ENCODE data around the gene KIAA0825. TPM values are rescaled to one million over a fixed set of nuclear protein-coding genes. Genes with fewer than 3 reads are reported as not detected.

KIAA0825 gene
- polyA plus RNA-seq, 1 of the 3 experiments (the other 2 are of a cell fraction): 0.61 TPM

- H3K79me2 ChIP-seq (ENCODE audit: insufficient read depth): no peaks in the 10 kb centered on the region
- no peak for DNase-seq
- no peaks in the 10 kb centered on the region for H3K9me2 ChIP-seq
- POLR2A ChIA-PET: no interaction called here
- CTCF ChIA-PET: interaction anchor here (0.8 kb wide), 1 partner anchor 14 kb away, joined by 3 read pairs; no protein-coding TSS in a partner anchor
- H3K36me3 ChIP-seq (replicated peaks in 1 of 2; ENCODE audit: control insufficient read depth in 1 of 2, insufficient read depth in 2 of 2, low read length in 1 of 2): no peaks in the 10 kb centered on the region
- TF ChIP-seq CHD2 (IDR thresholded peaks at IDR 0.05; ENCODE audit: low read length, partially characterized antibody) (no peak), RFX5 (IDR thresholded peaks at IDR 0.05; ENCODE audit: low read length) (no peak), TCF12 (IDR thresholded peaks at IDR 0.05) (no peak), SMC3 (IDR thresholded peaks at IDR 0.05; ENCODE audit: low read depth, low read length) (no peak), FOSL2 (IDR thresholded peaks at IDR 0.05; ENCODE audit: borderline replicate concordance, low read depth) (no peak), RCOR1 (IDR thresholded peaks at IDR 0.05; ENCODE audit: low read length) (no peak), TAF1 (IDR thresholded peaks at IDR 0.05; ENCODE audit: borderline replicate concordance, low read depth, low read length) (no peak), YY1 (IDR thresholded peaks at IDR 0.05; ENCODE audit: low read depth) (no peak)
- TF ChIP-seq, protein P1, sequence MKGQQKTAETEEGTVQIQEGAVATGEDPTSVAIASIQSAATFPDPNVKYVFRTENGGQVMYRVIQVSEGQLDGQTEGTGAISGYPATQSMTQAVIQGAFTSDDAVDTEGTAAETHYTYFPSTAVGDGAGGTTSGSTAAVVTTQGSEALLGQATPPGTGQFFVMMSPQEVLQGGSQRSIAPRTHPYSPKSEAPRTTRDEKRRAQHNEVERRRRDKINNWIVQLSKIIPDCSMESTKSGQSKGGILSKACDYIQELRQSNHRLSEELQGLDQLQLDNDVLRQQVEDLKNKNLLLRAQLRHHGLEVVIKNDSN (IDR thresholded peaks at IDR 0.05; ENCODE audit: borderline replicate concordance, low read depth): no peak
- no peak overlapping the region for H3K9ac ChIP-seq
- no peak overlapping the region for H3K4me2 ChIP-seq
- 92% methylated on average over 2 of the region's 2 CpGs for WGBS (ENCODE audit: low lambda C conversion rate)
- no peak overlapping the region for H2AFZ ChIP-seq (ENCODE audit: low read depth)
- no peak overlapping the region for H3K27ac ChIP-seq (ENCODE audit: low read depth in 2 of 2, low read length in 1 of 2)
- H4K20me1 ChIP-seq (ENCODE audit: insufficient read depth): no peaks in the 10 kb centered on the region
- no peak overlapping the region for H3K4me3 ChIP-seq (ENCODE audit: low read depth in 2 of 2, low read length in 1 of 2)
- H3F3A ChIP-seq (replicated peaks; ENCODE audit: insufficient read depth): no peaks in the 10 kb centered on the region
- H3K4me1 ChIP-seq (ENCODE audit: control insufficient read depth in 1 of 2, insufficient read depth in 2 of 2, low read depth in 1 of 2, low read length in 1 of 2): no peaks in the 10 kb centered on the region; a peak in 1 of 4 replicates
- H3K27me3 ChIP-seq (ENCODE audit: insufficient read depth): no peaks in the 10 kb centered on the region
- no peaks in the 10 kb centered on the region for H3K9me3 ChIP-seq
These were observed 369.0 kb downstream of the KIAA0825 start for GRCh38 chr5:94249430-94249829.

DNA sequence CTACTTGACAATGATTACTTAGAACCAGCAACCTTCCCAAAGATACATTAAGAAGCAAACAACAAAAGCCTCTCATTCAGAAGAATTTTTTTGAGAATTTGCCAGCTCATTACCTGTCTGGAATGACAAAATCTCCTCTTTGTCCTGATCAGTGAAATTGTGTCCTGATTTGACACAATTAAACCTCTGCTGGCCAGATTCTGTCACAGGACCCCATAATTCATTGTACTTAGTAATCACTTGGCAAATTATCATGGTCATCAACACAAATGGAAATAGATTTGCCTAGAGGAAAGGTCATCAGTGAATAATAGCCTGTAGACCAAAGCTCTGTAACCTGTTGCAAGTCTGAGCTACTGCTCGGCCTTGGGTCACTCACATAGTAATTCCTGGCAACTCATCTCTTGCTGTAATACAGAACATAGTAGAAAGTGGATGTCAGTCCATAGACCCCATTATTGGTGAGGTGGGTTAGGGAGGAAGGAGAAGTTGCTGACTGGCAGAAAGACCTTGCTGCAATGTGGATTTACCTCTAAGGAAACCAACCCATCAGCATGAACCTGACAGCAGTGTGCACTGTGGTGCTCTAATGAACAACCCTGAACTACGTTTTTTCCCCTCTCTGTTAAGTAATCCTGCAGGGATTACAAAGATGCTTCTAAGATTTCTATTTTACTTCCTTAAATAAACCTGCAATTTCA, 370.1 kb downstream of the KIAA0825 start:
- H3K9ac ChIP-seq: no peak overlapping the region
- no peaks in the 10 kb centered on the region for H3K9me3 ChIP-seq
- WGBS (ENCODE audit: low lambda C conversion rate): 74% methylated on average over 2 of the region's 2 CpGs
- H3F3A ChIP-seq (replicated peaks; ENCODE audit: insufficient read depth): no peaks in the 10 kb centered on the region
- H3K27me3 ChIP-seq (ENCODE audit: insufficient read depth): no peaks in the 10 kb centered on the region
- no peak overlapping the region for H3K4me2 ChIP-seq
- no peaks in the 10 kb centered on the region for H3K9me2 ChIP-seq
- H2AFZ ChIP-seq (ENCODE audit: low read depth): no peak overlapping the region
- no peaks in the 10 kb centered on the region for H3K36me3 ChIP-seq (replicated peaks in 1 of 2; ENCODE audit: control insufficient read depth in 1 of 2, insufficient read depth in 2 of 2, low read length in 1 of 2)
- H3K4me3 ChIP-seq (ENCODE audit: low read depth in 2 of 2, low read length in 1 of 2): no peak overlapping the region
- H4K20me1 ChIP-seq (ENCODE audit: insufficient read depth): no peaks in the 10 kb centered on the region
- no peak for TF ChIP-seq RAD21 (IDR thresholded peaks at IDR 0.05; ENCODE audit: low read length)
- TF ChIP-seq NFIC (IDR thresholded peaks at IDR 0.05; ENCODE audit: borderline replicate concordance): no peak
- TF ChIP-seq, protein P2, sequence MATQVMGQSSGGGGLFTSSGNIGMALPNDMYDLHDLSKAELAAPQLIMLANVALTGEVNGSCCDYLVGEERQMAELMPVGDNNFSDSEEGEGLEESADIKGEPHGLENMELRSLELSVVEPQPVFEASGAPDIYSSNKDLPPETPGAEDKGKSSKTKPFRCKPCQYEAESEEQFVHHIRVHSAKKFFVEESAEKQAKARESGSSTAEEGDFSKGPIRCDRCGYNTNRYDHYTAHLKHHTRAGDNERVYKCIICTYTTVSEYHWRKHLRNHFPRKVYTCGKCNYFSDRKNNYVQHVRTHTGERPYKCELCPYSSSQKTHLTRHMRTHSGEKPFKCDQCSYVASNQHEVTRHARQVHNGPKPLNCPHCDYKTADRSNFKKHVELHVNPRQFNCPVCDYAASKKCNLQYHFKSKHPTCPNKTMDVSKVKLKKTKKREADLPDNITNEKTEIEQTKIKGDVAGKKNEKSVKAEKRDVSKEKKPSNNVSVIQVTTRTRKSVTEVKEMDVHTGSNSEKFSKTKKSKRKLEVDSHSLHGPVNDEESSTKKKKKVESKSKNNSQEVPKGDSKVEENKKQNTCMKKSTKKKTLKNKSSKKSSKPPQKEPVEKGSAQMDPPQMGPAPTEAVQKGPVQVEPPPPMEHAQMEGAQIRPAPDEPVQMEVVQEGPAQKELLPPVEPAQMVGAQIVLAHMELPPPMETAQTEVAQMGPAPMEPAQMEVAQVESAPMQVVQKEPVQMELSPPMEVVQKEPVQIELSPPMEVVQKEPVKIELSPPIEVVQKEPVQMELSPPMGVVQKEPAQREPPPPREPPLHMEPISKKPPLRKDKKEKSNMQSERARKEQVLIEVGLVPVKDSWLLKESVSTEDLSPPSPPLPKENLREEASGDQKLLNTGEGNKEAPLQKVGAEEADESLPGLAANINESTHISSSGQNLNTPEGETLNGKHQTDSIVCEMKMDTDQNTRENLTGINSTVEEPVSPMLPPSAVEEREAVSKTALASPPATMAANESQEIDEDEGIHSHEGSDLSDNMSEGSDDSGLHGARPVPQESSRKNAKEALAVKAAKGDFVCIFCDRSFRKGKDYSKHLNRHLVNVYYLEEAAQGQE (IDR thresholded peaks at IDR 0.05; ENCODE audit: low read depth, low read length): no peak
- no peak for TF ChIP-seq EZH2phosphoT487 (IDR thresholded peaks at IDR 0.05; ENCODE audit: borderline replicate concordance, low read depth)
- no peak for TF ChIP-seq JUND (IDR thresholded peaks at IDR 0.05)
- no peak for TF ChIP-seq ELF1 (IDR thresholded peaks at IDR 0.05)
- TF ChIP-seq TAF1 (IDR thresholded peaks at IDR 0.05; ENCODE audit: borderline replicate concordance, low read depth, low read length): no peak
- no peak for TF ChIP-seq EP300 (IDR thresholded peaks at IDR 0.05; ENCODE audit: borderline replicate concordance in 1 of 2, low read depth in 1 of 2, low read length in 1 of 2)
- no peak for TF ChIP-seq FOSL2 (IDR thresholded peaks at IDR 0.05; ENCODE audit: borderline replicate concordance, low read depth)
- TF ChIP-seq TEAD4 (IDR thresholded peaks at IDR 0.05; ENCODE audit: borderline replicate concordance, insufficient read depth): no peak
- no peak for TF ChIP-seq GATA2 (CRISPR knock-in tag; IDR thresholded peaks at IDR 0.05)
- no peak for TF ChIP-seq YY1 (IDR thresholded peaks at IDR 0.05; ENCODE audit: low read depth)
- H3K79me2 ChIP-seq (ENCODE audit: insufficient read depth): no peaks in the 10 kb centered on the region
- H3K4me1 ChIP-seq (ENCODE audit: control insufficient read depth in 1 of 2, insufficient read depth in 2 of 2, low read depth in 1 of 2, low read length in 1 of 2): no peaks in the 10 kb centered on the region; a peak in 1 of 4 replicates
- DNase-seq: no peak
- CTCF ChIA-PET: interaction anchor here (1.4 kb wide), 1 partner anchor 11 kb away, joined by 3 read pairs; no protein-coding TSS in a partner anchor
- POLR2A ChIA-PET: no interaction called here
- H3K27ac ChIP-seq (ENCODE audit: low read depth in 2 of 2, low read length in 1 of 2): no peak overlapping the region
